Fibroblast of lung (primary cell): ENCODE data around the gene SERINC5. TPM values are rescaled to one million over a fixed set of nuclear protein-coding genes. Genes with fewer than 3 reads are reported as not detected.
A peak's percentile ranks its signal among the peaks of the same experiment; 100 is the strongest.

ENCODE experiments used
- DNase-seq, 2 donors: peaks; one replicate each; pipeline versions ENCODE4 v3.0.0 to v3.0.0-alpha.2; 2010; ENCODE audit warnings: low read depth in 2 of 2
- H2AFZ ChIP-seq: 2 replicates; pipeline ENCODE4 v1.5.1; 2012; ENCODE audit warnings: low read length, control low read depth, inconsistent platforms
- H3K27ac ChIP-seq: 2 replicates; pipeline ENCODE4 v1.5.1; 2011; ENCODE audit warnings: low read length, control low read depth; ENCODE audit not compliant: insufficient read depth
- H3K27me3 ChIP-seq: 2 replicates; pipeline ENCODE4 v1.5.1; 2011; ENCODE audit warnings: mild to moderate bottlenecking, low read length; ENCODE audit not compliant: control insufficient read depth, insufficient read depth
- H3K36me3 ChIP-seq: 2 replicates; pipeline ENCODE4 v1.5.1; 2011; ENCODE audit warnings: low read length; ENCODE audit not compliant: control insufficient read depth, insufficient read depth
- H3K4me1 ChIP-seq: 2 replicates; pipeline ENCODE4 v1.5.1; 2011; ENCODE audit warnings: low read length; ENCODE audit not compliant: control insufficient read depth, insufficient read depth; ENCODE audit errors: extremely low read depth
- H3K4me2 ChIP-seq: 2 replicates; pipeline ENCODE4 v1.5.1; 2011; ENCODE audit warnings: low read length, control low read depth; ENCODE audit not compliant: insufficient read depth; ENCODE audit errors: extremely low read depth
- H3K4me3 ChIP-seq, 4 experiments: fragments of 200-600 bp in 1 of 4; sonication (generic) in 1 of 4; replicated peaks in 1 of 4; 2 replicates each; pipeline ENCODE4 v1.5.1; 2011 to 2016; ENCODE audit warnings: low read length in 4 of 4, low read depth in 3 of 4, mild to moderate bottlenecking in 3 of 4, control low read depth in 2 of 4, inconsistent platforms in 1 of 4, mixed read lengths in 1 of 4; ENCODE audit not compliant: insufficient read depth in 1 of 4; ENCODE audit errors: control extremely low read depth in 1 of 4
- H3K79me2 ChIP-seq: 2 replicates; pipeline ENCODE4 v1.5.1; 2012; ENCODE audit warnings: mild to moderate bottlenecking, low read length, inconsistent platforms; ENCODE audit not compliant: control insufficient read depth, insufficient read depth
- H3K9ac ChIP-seq: 2 replicates; pipeline ENCODE4 v1.5.1; 2011; ENCODE audit warnings: mild to moderate bottlenecking, low read length, control low read depth; ENCODE audit not compliant: insufficient read depth
- H3K9me3 ChIP-seq: 2 replicates; pipeline ENCODE4 v1.5.1; 2012; ENCODE audit warnings: low read depth, low read length; ENCODE audit not compliant: control insufficient read depth, insufficient read depth
- H4K20me1 ChIP-seq: 2 replicates; pipeline ENCODE4 v1.5.1; 2011; ENCODE audit warnings: low read length; ENCODE audit not compliant: control insufficient read depth, insufficient read depth; ENCODE audit errors: extremely low read depth
- EZH2 ChIP-seq: IDR thresholded peaks from 2 replicates; pipeline ENCODE4 v1.5.1; 2012; ENCODE audit warnings: low read length, control low read depth, mild to moderate bottlenecking; ENCODE audit errors: missing control alignments
- polyA plus RNA-seq, 2 donors: library from polyadenylated mRNA; depleted of rRNA in 1 of 2; stranded (reverse) in 1 of 2; unstranded in 1 of 2; fragments of >200 nt; gene quantifications; 2 replicates each; pipeline ENCODE4 v1.2.1, GENCODE V29; 2011 to 2012; ENCODE audit warnings: missing spikeins in 1 of 2
- total RNA-seq: library from RNA; depleted of rRNA; stranded (reverse); fragments of >200 nt; gene quantifications from 2 replicates; pipeline ENCODE4 v1.2.1, GENCODE V29; 2014
- TF ChIP-seq, protein P1 (sequence below), 2 donors: IDR thresholded peaks in 1 of 2; conservative IDR thresholded peaks in 1 of 2; 1 replicate in 1 of 2; 2 replicates in 1 of 2; pipeline ENCODE4 v1.5.1; 2011 to 2012; ENCODE audit warnings: low read length in 2 of 2, control low read depth in 1 of 2, inconsistent platforms in 1 of 2, low read depth in 1 of 2, mild to moderate bottlenecking in 1 of 2

The SERINC5 gene
- total and polyA plus RNA-seq, 2 donors (not counting 1 experiment from before 2014, with no cell fraction given): 9.5 to 10.9 TPM

DNA sequence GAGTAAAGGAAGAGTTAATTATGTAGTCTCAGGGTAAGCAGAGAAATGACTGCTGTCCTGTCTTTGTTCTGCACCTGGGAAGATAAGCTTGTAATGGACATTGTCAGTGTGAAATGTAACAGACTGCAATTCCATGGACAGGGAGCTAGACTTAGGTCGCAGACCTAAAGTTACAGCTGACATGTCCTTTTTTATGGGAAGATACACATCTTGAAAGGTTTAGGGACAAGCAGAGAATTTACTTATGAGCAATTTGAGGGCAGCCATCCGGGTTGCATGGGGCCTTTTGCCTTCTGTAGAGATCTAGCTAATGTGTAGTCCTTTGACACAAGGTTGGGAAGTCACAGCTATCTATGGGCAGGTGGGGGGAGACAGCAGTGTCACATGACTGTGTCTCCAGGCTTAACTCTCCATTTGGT is 85.7 kb downstream of the SERINC5 start:
- no peaks in the 10 kb centered on the region for H3K27me3 ChIP-seq
- no peaks in the 10 kb centered on the region for H3K36me3 ChIP-seq
- H3K4me1 ChIP-seq: no peaks in the 10 kb centered on the region
- no peak overlapping the region for H3K4me2 ChIP-seq
- H3K27ac ChIP-seq: no peak overlapping the region
- no peaks in the 10 kb centered on the region for H3K79me2 ChIP-seq
- H3K4me3 ChIP-seq: no peak overlapping the region
- no peaks in the 10 kb centered on the region for H3K9me3 ChIP-seq
- no peak overlapping the region for H2AFZ ChIP-seq
- H4K20me1 ChIP-seq: no peaks in the 10 kb centered on the region
- DNase-seq: no peak
- H3K9ac ChIP-seq: no peak overlapping the region
- TF ChIP-seq EZH2: no peak
- TF ChIP-seq, protein P1, sequence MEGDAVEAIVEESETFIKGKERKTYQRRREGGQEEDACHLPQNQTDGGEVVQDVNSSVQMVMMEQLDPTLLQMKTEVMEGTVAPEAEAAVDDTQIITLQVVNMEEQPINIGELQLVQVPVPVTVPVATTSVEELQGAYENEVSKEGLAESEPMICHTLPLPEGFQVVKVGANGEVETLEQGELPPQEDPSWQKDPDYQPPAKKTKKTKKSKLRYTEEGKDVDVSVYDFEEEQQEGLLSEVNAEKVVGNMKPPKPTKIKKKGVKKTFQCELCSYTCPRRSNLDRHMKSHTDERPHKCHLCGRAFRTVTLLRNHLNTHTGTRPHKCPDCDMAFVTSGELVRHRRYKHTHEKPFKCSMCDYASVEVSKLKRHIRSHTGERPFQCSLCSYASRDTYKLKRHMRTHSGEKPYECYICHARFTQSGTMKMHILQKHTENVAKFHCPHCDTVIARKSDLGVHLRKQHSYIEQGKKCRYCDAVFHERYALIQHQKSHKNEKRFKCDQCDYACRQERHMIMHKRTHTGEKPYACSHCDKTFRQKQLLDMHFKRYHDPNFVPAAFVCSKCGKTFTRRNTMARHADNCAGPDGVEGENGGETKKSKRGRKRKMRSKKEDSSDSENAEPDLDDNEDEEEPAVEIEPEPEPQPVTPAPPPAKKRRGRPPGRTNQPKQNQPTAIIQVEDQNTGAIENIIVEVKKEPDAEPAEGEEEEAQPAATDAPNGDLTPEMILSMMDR (conservative IDR thresholded peaks at IDR 0.05 in 1 of 2, IDR thresholded peaks at IDR 0.05 in 1 of 2; ENCODE audit: low read depth in 1 of 2, low read length in 2 of 2): no peak

DNA sequence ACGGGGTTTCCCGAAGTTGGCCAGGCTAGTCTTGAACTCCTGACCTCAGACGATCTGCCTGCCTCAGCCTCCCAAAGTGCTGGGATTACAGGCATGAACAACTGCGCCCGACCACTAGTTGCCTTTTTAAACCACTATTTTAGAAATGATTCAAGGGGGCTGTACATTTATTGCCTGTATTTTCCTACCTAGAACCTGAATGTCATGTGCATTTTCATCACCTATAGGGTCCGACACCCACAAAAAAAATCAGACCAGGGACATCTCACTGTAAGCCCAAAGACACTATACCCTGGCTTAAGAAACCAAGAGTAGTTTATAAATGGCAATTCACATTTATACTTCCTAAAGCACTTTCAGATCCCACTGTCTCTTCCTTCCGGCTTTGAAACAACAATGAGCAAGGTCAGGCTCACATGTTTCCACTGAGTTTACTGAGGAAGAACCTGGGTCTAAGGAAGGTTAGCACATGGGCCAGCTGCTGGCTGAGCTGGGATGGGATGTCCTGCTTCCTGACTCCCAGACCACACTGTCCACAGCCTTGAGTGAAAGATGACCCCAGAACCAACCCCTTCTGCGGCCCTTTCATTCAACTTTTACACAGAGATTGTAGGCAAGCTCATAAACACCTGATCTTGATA is 87.3 kb downstream of the SERINC5 start:
- TF ChIP-seq, protein P1 (conservative IDR thresholded peaks at IDR 0.05 in 1 of 2, IDR thresholded peaks at IDR 0.05 in 1 of 2; ENCODE audit: low read depth in 1 of 2, low read length in 2 of 2): no peak
- TF ChIP-seq EZH2: no peak
- Histone ChIP-seq H3K27me3 (no peaks in the 10 kb centered on the region), H3K27ac (no peak overlapping the region), H3K79me2 (no peaks in the 10 kb centered on the region), H3K4me2 (no peak overlapping the region), H3K9ac (no peak overlapping the region), H3K36me3 (no peaks in the 10 kb centered on the region), H3K4me3 (no peak overlapping the region), H3K9me3 (no peaks in the 10 kb centered on the region), H4K20me1 (no peaks in the 10 kb centered on the region), H3K4me1 (no peaks in the 10 kb centered on the region), H2AFZ (no peak overlapping the region)
- DNase-seq: no peak

DNA sequence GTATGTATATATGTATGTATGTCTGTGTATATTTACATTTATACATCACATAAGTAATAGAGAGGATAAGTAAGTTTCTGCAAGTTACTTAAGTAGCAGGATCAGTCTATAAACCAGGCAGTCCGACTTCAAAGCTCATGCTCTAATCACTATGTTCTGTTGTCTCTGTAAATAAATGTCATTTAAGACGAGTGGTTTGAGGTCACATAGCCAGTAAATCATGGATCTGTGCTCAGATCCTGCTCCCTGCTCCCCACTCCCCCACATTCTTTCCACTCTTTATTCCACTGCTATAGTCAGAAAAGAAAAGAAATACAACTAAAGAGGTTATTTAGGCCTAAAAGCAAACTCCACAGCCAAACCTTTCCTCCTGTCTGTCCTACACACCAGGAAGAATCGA is 90.4 kb downstream of the SERINC5 start:
- TF ChIP-seq, protein P1 (conservative IDR thresholded peaks at IDR 0.05 in 1 of 2, IDR thresholded peaks at IDR 0.05 in 1 of 2; ENCODE audit: low read depth in 1 of 2, low read length in 2 of 2): no peak
- no peak for TF ChIP-seq EZH2
- no peak overlapping the region for H3K27ac ChIP-seq
- H3K4me3 ChIP-seq: no peak overlapping the region
- no peaks in the 10 kb centered on the region for H3K4me1 ChIP-seq
- peak in 1 of 2 donors; percentile 9 for DNase-seq
- no peaks in the 10 kb centered on the region for H4K20me1 ChIP-seq
- no peak overlapping the region for H2AFZ ChIP-seq
- no peaks in the 10 kb centered on the region for H3K79me2 ChIP-seq
- H3K27me3 ChIP-seq: no peaks in the 10 kb centered on the region
- no peak overlapping the region for H3K9ac ChIP-seq
- H3K36me3 ChIP-seq: no peaks in the 10 kb centered on the region
- no peaks in the 10 kb centered on the region for H3K9me3 ChIP-seq
- no peak overlapping the region for H3K4me2 ChIP-seq
